PC-9 (cell line): ENCODE measurements around the gene SLCO1B1. TPM values are rescaled to one million over a fixed set of nuclear protein-coding genes. Genes with fewer than 3 reads are reported as not detected.

Experiments used
- BruUV-seq: library from RNA; stranded (reverse); fragments of 400-500 nt; replicated peaks from 2 replicates; lab custom pipeline; 2021; lab: Mats Ljungman, UMichigan
- CTCF ChIA-PET: fragments of 300-600 bp; sonication (Branson Sonifier 250); formaldehyde crosslinking; loops from one replicate; lab custom pipeline; 2022; ENCODE audit warnings: antibody characterized with exemption; lab: Charles Lee
- POLR2A ChIA-PET: fragments of 300-600 bp; sonication (Branson Sonifier 250); formaldehyde crosslinking; loops from one replicate; lab custom pipeline; 2022; ENCODE audit warnings: antibody characterized with exemption; ENCODE audit not compliant: unreplicated experiment; lab: Charles Lee
- DNase-seq, 2 experiments: peaks; one replicate each; pipeline versions ENCODE4 v3.0.0 to v3.0.0-alpha.2; 2015 to 2022; ENCODE audit warnings: mixed read lengths in 1 of 2
- H2AFZ ChIP-seq: fragments of 200-600 bp; sonication (generic); 2 replicates; pipeline ENCODE4 v1.8.1; 2017; ENCODE audit warnings: antibody characterized with exemption
- H3F3A ChIP-seq: fragments of 200-600 bp; sonication (generic); 2 replicates; pipeline ENCODE4 v1.8.1; 2017; ENCODE audit warnings: antibody characterized with exemption, mild to moderate bottlenecking, low read depth; ENCODE audit not compliant: insufficient read depth
- H3K27ac ChIP-seq: fragments of 200-600 bp; sonication (generic); 2 replicates; pipeline ENCODE4 v1.6.1; 2016; ENCODE audit warnings: mixed run types
- H3K27me3 ChIP-seq: fragments of 200-600 bp; sonication (generic); 2 replicates; pipeline ENCODE4 v1.6.1; 2016; ENCODE audit warnings: low read depth, mixed run types; ENCODE audit not compliant: insufficient read depth
- H3K36me3 ChIP-seq: fragments of 200-600 bp; sonication (generic); 2 replicates; pipeline ENCODE4 v1.6.1; 2016; ENCODE audit warnings: low read depth, mixed run types
- H3K4me1 ChIP-seq: fragments of 200-600 bp; sonication (generic); replicated peaks from 2 replicates; pipeline ENCODE4 v1.6.1; 2016; ENCODE audit warnings: mixed run types; ENCODE audit not compliant: insufficient read depth
- H3K4me2 ChIP-seq: fragments of 200-600 bp; sonication (generic); 2 replicates; pipeline ENCODE4 v1.6.1; 2017; ENCODE audit warnings: mixed run types
- H3K4me3 ChIP-seq: fragments of 200-600 bp; sonication (generic); 2 replicates; pipeline ENCODE4 v1.6.1; 2016; ENCODE audit warnings: mixed run types
- H3K79me2 ChIP-seq: fragments of 200-600 bp; sonication (generic); 2 replicates; pipeline ENCODE4 v1.6.1; 2017; ENCODE audit warnings: low read depth, mixed run types
- H3K9me2 ChIP-seq: fragments of 200-600 bp; sonication (generic); 2 replicates; pipeline ENCODE4 v1.8.1; 2017; ENCODE audit warnings: mild to moderate bottlenecking; ENCODE audit not compliant: insufficient read depth
- H3K9me3 ChIP-seq: fragments of 200-600 bp; sonication (generic); 2 replicates; pipeline ENCODE4 v1.8.1; 2016; ENCODE audit warnings: low read depth; ENCODE audit not compliant: insufficient read depth
- H4K20me1 ChIP-seq: fragments of 200-600 bp; sonication (generic); 2 replicates; pipeline ENCODE4 v1.8.1; 2017; ENCODE audit not compliant: insufficient read depth
- EZH2 ChIP-seq: fragments of 200-600 bp; sonication (generic); IDR thresholded peaks from 2 replicates; pipeline ENCODE4 v1.8.0; 2017; ENCODE audit warnings: antibody characterized with exemption, low read depth
- intact Hi-C: fragments of 100-400 bp; cut with micrococcal nuclease; formaldehyde crosslinking; loops from one replicate; pipeline ENCODE4 v1.10.0; 2022; ENCODE audit not compliant: unreplicated experiment
- total RNA-seq: library from RNA; stranded (reverse); gene quantifications from 2 replicates; pipeline ENCODE4 v1.2.3, GENCODE V29; 2021
- TF ChIP-seq, protein P1 (sequence below): fragments of 200-600 bp; sonication (generic); conservative IDR thresholded peaks from 2 replicates; pipeline ENCODE4 v1.6.1; 2017; ENCODE audit warnings: mixed run types, antibody characterized with exemption, mild to moderate bottlenecking, moderate library complexity

Gene SLCO1B1
- total RNA-seq, 1 experiment from 2014 or later, result 0.50 TPM

DNA sequence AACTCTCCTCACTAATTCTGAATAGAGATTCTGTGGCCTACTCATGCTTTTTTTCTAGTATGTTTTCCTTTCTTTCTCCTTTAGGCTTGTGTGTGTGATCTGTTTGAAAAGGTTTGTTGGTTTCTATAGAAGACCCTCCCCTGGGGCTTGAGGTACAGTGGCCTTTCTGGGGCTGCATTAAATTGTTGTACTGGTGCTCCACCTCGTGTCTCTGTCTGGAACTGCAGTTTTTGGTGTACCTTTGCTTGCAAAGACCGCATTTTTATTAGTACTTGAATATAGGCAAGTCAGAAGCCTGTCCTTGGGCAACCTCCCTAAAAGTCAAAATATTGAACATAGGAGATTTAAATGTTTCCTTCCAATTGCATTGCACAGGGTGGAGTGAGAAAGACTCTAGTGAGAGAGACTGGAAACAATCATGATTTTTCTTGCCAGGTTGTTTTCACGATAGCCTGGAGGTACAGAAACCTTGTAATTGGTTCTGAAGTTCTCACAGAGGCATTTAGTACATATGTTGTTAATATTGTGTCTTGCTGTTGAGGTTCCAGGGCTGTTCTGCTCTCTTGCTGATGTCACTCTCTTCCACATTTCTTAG is 39.0 kb downstream of the SLCO1B1 start:
- Histone ChIP-seq H3F3A (no peaks in the 10 kb centered on the region), H3K4me1 (no peaks in the 10 kb centered on the region), H3K27me3 (no peaks in the 10 kb centered on the region), H3K4me3 (no peak overlapping the region), H3K27ac (no peak overlapping the region), H3K9me2 (no peaks in the 10 kb centered on the region), H3K9me3 (no peaks in the 10 kb centered on the region), H3K79me2 (no peaks in the 10 kb centered on the region), H3K36me3 (no peaks in the 10 kb centered on the region), H3K4me2 (no peak overlapping the region), H4K20me1 (no peaks in the 10 kb centered on the region), H2AFZ (no peak overlapping the region)
- intact Hi-C loops, result loop anchor here (1.0 to 10.0 kb wide), 3 partner anchors 439 to 705 kb away; no protein-coding TSS in a partner anchor
- peak; percentile 44 to 53 for DNase-seq
- ChIA-PET CTCF (no interaction called here), POLR2A (no interaction called here)
- no peak for TF ChIP-seq EZH2
- TF ChIP-seq, protein P1, sequence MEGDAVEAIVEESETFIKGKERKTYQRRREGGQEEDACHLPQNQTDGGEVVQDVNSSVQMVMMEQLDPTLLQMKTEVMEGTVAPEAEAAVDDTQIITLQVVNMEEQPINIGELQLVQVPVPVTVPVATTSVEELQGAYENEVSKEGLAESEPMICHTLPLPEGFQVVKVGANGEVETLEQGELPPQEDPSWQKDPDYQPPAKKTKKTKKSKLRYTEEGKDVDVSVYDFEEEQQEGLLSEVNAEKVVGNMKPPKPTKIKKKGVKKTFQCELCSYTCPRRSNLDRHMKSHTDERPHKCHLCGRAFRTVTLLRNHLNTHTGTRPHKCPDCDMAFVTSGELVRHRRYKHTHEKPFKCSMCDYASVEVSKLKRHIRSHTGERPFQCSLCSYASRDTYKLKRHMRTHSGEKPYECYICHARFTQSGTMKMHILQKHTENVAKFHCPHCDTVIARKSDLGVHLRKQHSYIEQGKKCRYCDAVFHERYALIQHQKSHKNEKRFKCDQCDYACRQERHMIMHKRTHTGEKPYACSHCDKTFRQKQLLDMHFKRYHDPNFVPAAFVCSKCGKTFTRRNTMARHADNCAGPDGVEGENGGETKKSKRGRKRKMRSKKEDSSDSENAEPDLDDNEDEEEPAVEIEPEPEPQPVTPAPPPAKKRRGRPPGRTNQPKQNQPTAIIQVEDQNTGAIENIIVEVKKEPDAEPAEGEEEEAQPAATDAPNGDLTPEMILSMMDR, result peak; percentile 96
- no TSS peak for BruUV-seq

DNA sequence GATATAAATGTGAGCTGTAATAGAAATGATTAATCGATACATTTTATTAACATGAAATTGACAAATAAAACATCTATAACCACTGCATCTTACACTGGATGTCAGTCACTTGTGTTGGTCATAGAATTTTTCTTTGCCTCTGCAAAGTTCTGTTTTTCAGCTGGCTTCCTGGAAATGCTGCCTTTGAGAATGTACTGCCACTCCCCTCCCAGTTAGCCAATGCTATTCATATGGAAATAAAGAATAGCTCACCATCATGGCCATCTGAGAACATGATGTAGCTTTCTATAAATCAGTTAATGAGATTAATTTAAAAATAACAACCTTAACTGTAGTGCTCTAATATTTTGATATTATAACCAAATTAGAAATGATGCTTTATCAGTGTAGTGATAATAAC is 41.1 kb downstream of the SLCO1B1 start:
- ChIA-PET CTCF (interaction anchor here (0.7 kb wide), 1 partner anchor 509 kb away, joined by 3 read pairs; no protein-coding TSS in a partner anchor), POLR2A (interaction anchor here (0.6 to 0.7 kb wide), 2 partner anchors 49 to 1685 kb away, joined by 5 to 7 read pairs; no protein-coding TSS in a partner anchor)
- Histone ChIP-seq H3K4me1 (no peaks in the 10 kb centered on the region), H3K36me3 (no peaks in the 10 kb centered on the region), H3K79me2 (no peaks in the 10 kb centered on the region), H3F3A (no peaks in the 10 kb centered on the region), H3K4me2 (no peak overlapping the region), H3K27me3 (no peaks in the 10 kb centered on the region), H3K9me3 (no peaks in the 10 kb centered on the region), H3K9me2 (no peaks in the 10 kb centered on the region; the same call in 1 of the 2 replicates), H4K20me1 (no peaks in the 10 kb centered on the region), H3K27ac (no peak overlapping the region), H3K4me3 (no peak overlapping the region), H2AFZ (no peak overlapping the region)
- TF ChIP-seq EZH2, result no peak
- TF ChIP-seq, protein P1, result no peak
- BruUV-seq, result no TSS peak
- DNase-seq, result no peak
- intact Hi-C loops, result loop anchor here (10.0 kb wide), 1 partner anchor 707 kb away; no protein-coding TSS in a partner anchor

DNA sequence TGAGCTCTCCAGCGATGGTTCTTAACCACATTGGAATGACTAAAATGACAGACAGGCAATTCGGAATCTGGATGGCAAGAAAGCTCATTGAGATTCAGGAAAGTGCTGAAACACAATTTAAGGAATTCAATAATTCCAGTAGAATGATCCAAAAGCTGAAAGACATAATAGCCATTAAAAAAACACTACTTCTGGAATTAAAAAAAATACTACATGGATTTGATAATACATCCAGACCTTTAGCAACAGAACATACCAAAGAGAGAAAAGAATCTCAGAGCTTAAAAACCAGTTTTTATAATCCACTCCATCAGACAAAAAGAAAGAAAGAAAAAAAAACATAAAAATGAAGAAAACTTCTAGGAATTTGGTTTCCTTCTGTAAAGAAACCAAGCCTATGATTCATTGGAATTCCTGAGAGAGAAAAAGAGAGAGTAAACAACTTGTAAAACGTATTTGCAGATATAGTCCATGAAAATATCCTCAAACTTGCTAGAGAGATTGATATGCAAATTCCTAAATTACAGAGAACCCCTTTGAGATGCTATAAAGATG is 52.8 kb downstream of the SLCO1B1 start:
- no peaks in the 10 kb centered on the region for H3F3A ChIP-seq
- no peaks in the 10 kb centered on the region for H4K20me1 ChIP-seq
- no peaks in the 10 kb centered on the region for H3K4me1 ChIP-seq
- TF ChIP-seq EZH2, result no peak
- TF ChIP-seq, protein P1, result no peak
- no peaks in the 10 kb centered on the region for H3K9me2 ChIP-seq
- BruUV-seq, result no TSS peak
- intact Hi-C loops, result no loop called here
- DNase-seq, result no peak
- no peaks in the 10 kb centered on the region for H3K9me3 ChIP-seq
- no peaks in the 10 kb centered on the region for H3K36me3 ChIP-seq
- no peak overlapping the region for H3K27ac ChIP-seq
- H3K4me2 ChIP-seq, result no peak overlapping the region
- no peaks in the 10 kb centered on the region for H3K79me2 ChIP-seq
- H3K27me3 ChIP-seq, result no peaks in the 10 kb centered on the region
- no peak overlapping the region for H2AFZ ChIP-seq
- POLR2A ChIA-PET, result no interaction called here
- CTCF ChIA-PET, result interaction anchor here (0.6 kb wide), 1 partner anchor 254 kb away, joined by 9 read pairs; no protein-coding TSS in a partner anchor
- no peak overlapping the region for H3K4me3 ChIP-seq
